ENCODE data around the gene MCOLN3. TPM values are rescaled to one million over a fixed set of nuclear protein-coding genes. Genes with fewer than 3 reads are reported as not detected.
A peak's percentile ranks its signal among the peaks of the same experiment; 100 is the strongest.

Gene MCOLN3
- total RNA-seq, 6 experiments from 2014 or later = 0.09 to 0.51 (median 0.28) TPM

DNA sequence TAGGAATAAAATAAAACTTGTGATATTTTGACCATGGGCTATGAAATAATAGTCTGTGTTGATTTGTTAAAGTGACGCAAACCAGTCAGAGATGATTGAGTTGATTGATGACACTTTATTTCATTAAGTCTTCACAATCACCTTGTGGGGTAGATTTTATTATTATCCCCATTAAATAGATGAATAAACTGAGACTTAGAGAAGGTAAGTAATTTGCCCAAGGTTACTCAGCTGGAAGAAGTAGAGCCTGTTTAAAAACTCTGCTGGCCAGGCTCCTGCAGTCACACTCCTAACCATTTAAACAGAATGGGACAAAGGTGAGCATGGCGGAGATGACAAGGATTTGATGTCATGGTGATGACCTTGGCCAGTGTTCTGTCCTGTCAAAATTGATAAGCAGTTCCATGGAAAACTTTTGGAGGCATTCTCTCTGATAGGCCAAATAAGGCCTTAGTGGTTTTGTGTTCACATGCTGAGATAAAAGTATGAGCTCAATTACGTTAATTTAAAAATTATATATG is 22.7 kb upstream of the MCOLN3 start:
- H3K4me1 Mint-ChIP-seq (ENCODE audit: low read depth) = no peaks in the 10 kb centered on the region
- H3K9me3 Mint-ChIP-seq = no peaks in the 10 kb centered on the region
- TF ChIP-seq, protein P1, sequence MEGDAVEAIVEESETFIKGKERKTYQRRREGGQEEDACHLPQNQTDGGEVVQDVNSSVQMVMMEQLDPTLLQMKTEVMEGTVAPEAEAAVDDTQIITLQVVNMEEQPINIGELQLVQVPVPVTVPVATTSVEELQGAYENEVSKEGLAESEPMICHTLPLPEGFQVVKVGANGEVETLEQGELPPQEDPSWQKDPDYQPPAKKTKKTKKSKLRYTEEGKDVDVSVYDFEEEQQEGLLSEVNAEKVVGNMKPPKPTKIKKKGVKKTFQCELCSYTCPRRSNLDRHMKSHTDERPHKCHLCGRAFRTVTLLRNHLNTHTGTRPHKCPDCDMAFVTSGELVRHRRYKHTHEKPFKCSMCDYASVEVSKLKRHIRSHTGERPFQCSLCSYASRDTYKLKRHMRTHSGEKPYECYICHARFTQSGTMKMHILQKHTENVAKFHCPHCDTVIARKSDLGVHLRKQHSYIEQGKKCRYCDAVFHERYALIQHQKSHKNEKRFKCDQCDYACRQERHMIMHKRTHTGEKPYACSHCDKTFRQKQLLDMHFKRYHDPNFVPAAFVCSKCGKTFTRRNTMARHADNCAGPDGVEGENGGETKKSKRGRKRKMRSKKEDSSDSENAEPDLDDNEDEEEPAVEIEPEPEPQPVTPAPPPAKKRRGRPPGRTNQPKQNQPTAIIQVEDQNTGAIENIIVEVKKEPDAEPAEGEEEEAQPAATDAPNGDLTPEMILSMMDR (IDR thresholded peaks at IDR 0.05) = no peak
- no peaks in the 10 kb centered on the region for H3K36me3 Mint-ChIP-seq (ENCODE audit: low read depth)
- H3K27ac Mint-ChIP-seq = no peak overlapping the region
- H3K4me3 Mint-ChIP-seq = no peak overlapping the region
- H3K27me3 Mint-ChIP-seq (ENCODE audit: insufficient read depth) = peaks cover 9% of the 10 kb centered on the region
- no peak for DNase-seq

DNA sequence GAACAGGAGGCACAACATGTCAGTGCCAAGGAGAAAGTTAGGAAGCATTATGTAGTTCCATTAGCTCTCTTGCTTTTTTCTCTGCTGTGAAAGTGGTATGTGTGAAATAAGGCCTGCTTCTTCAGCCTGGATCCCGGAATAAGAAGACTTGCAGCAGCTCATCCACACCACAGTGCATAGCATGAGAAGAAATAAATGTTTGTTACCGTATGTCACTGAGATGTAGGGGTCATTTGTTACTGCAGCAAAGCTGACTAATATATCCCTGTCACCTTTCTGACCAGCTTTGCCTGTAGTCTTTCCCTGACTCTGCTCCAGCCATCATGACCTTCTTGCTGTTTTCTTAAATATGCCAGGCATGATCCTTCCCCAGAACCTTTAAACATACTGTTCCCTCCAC is 20.5 kb upstream of the MCOLN3 start:
- H3K27me3 Mint-ChIP-seq (ENCODE audit: insufficient read depth) = peaks cover 5% of the 10 kb centered on the region
- H3K4me3 Mint-ChIP-seq = no peak overlapping the region
- H3K36me3 Mint-ChIP-seq (ENCODE audit: low read depth) = no peaks in the 10 kb centered on the region
- no peak overlapping the region for H3K27ac Mint-ChIP-seq
- peaks cover 5% of the 10 kb centered on the region; the same call in 1 of the 2 replicates for H3K4me1 Mint-ChIP-seq (ENCODE audit: low read depth)
- H3K9me3 Mint-ChIP-seq = no peaks in the 10 kb centered on the region
- no peak for DNase-seq
- TF ChIP-seq, protein P1 (IDR thresholded peaks at IDR 0.05) = no peak

DNA sequence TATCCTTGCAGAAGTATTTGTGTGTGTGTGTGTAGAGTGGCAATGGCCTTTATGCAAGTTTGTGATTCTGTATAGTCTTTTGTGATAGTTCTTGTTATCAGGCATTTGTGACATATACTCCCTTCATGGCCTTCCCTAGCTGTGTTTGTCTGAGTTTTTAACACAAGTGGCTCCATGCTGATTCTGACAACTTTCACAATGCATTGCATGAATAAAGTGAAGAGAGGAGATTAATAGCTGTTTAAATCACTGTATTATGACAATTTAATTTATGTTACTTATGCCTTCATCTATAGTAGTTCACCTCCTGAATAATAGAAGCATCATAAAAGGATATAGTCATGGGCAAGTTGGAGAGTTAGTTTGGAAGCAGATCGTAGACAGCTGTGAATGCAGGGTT is 17.2 kb upstream of the MCOLN3 start:
- Mint-ChIP-seq H3K27me3 (ENCODE audit: insufficient read depth) (peaks cover 4% of the 10 kb centered on the region), H3K4me1 (ENCODE audit: low read depth) (peaks cover 27% of the 10 kb centered on the region), H3K9me3 (no peaks in the 10 kb centered on the region), H3K27ac (no peak overlapping the region), H3K36me3 (ENCODE audit: low read depth) (no peaks in the 10 kb centered on the region), H3K4me3 (no peak overlapping the region)
- TF ChIP-seq, protein P1 (IDR thresholded peaks at IDR 0.05) = no peak
- DNase-seq = no peak

DNA sequence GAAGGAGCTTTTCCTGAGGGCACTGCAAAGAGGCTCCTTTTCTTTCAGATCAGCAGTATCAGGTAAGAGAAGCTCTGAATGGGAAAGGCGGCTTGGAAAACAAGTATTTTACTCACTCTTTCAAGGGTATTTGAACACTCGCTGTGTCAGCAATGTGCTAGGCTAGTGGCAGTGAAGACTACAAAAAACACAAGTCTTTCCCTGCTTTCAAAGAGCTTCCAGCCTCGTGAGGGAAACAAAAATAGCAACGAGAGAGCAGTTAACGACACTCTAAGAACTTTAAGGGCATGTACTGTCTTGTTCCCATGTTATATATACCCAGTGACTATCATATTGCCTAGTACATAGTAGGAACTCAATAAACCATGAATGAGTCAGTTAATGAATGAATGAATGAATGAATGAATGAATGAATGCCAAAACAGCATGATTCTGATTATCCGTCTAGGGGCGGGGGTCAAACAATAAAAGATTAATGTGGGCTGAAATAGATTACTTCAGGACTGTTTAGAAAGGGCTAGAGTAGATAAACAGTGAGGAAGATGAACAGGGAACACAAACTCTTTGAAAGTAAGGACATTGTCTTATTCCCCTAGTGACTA is 14.2 kb upstream of the MCOLN3 start:
- Mint-ChIP-seq H3K36me3 (ENCODE audit: low read depth) (no peaks in the 10 kb centered on the region), H3K4me1 (ENCODE audit: low read depth) (peaks cover 34% of the 10 kb centered on the region), H3K27me3 (ENCODE audit: insufficient read depth) (peaks cover 5% of the 10 kb centered on the region), H3K27ac (peak overlapping the region; percentile 97), H3K9me3 (no peaks in the 10 kb centered on the region), H3K4me3 (peak overlapping the region; percentile 87)
- TF ChIP-seq, protein P1 (IDR thresholded peaks at IDR 0.05) = no peak
- DNase-seq = no peak

DNA sequence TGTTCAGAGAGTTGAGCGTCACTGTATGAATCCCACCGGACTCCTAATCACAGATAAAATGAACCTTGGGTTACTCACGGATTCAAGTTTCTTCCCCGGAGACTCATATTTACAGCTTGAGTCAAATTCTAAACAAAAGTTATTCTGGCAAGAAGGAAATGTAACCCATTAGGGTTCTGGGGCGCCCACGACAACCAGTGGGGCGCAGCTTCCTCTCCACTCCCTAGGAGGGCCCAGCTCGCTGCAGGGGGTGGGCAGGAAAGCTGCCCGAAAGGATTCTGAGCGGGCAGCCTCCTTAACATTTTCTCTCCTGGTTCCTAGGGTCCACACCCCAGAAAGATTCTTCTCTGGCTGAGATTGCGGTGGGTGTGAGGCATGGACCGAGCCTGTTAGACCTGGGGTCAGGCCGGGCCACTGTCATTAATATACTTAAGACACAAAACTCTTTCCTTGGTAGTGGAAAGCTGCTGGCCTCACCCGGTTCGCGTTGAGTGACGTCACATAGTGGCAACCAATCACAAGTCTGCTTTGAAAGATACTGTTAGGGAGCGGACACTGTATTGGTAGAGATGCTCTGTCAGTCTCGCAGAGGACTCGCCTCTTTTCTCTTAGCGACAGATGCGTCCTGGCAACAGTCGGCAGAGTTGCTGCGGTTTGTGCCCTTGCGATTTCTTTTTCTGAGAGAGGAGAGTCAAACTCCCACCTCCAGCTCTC is 13.6 kb upstream of the MCOLN3 start:
- peak; percentile 98 for DNase-seq
- peak overlapping the region; percentile 97 for H3K27ac Mint-ChIP-seq
- H3K36me3 Mint-ChIP-seq (ENCODE audit: low read depth) = no peaks in the 10 kb centered on the region
- no peaks in the 10 kb centered on the region for H3K9me3 Mint-ChIP-seq
- peak overlapping the region; percentile 87 for H3K4me3 Mint-ChIP-seq
- H3K27me3 Mint-ChIP-seq (ENCODE audit: insufficient read depth) = peaks cover 9% of the 10 kb centered on the region
- TF ChIP-seq, protein P1 (IDR thresholded peaks at IDR 0.05) = no peak
- peaks cover 34% of the 10 kb centered on the region for H3K4me1 Mint-ChIP-seq (ENCODE audit: low read depth)
